GM18951 (cell line): ENCODE results near the gene LINC01488.
A peak's percentile ranks its signal among the peaks of the same experiment; 100 is the strongest.

ENCODE experiments used
- POLR2A ChIP-seq: IDR thresholded peaks from 4 replicates; pipeline ENCODE4 v1.6.1; 2011; ENCODE audit warnings: mild to moderate bottlenecking; ENCODE audit not compliant: insufficient read length, insufficient read depth; ENCODE audit errors: extremely low read depth
- in situ Hi-C: fragments of 300-500 bp; cut with MboI; formaldehyde crosslinking; loops from one replicate; pipeline ENCODE4 v1.12.0; 2022; ENCODE audit warnings: low sequenced_read_pairs, mixed read lengths, inconsistent platforms; ENCODE audit not compliant: unreplicated experiment

Gene LINC01488

GRCh38 chr11:69440876-69441275 is 40.6 kb upstream of the LINC01488 start:
- in situ Hi-C loops: no loop called here
- no peak for TF ChIP-seq POLR2A

- in situ Hi-C loops: no loop called here
- TF ChIP-seq POLR2A: no peak
Observed at GRCh38 chr11:69442012-69442806, 39.3 kb upstream of the LINC01488 start.

DNA sequence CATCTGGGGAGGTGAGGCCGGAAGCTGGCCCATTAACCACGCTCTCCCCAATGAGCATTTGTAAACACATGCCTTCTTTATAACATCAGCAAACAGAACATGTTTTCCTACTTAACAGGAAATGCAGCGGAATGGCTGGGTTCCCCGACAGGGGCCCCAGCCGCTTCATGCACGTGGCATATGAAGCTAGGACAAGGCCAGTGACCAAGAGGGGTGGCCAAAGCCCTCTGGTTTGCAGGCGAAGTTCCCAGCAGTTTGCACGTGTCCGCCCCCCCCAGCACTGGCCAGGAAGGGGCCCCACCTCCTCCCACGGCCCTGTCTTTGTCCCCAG is 38.7 kb upstream of the LINC01488 start:
- TF ChIP-seq POLR2A: no peak
- in situ Hi-C loops: no loop called here

DNA sequence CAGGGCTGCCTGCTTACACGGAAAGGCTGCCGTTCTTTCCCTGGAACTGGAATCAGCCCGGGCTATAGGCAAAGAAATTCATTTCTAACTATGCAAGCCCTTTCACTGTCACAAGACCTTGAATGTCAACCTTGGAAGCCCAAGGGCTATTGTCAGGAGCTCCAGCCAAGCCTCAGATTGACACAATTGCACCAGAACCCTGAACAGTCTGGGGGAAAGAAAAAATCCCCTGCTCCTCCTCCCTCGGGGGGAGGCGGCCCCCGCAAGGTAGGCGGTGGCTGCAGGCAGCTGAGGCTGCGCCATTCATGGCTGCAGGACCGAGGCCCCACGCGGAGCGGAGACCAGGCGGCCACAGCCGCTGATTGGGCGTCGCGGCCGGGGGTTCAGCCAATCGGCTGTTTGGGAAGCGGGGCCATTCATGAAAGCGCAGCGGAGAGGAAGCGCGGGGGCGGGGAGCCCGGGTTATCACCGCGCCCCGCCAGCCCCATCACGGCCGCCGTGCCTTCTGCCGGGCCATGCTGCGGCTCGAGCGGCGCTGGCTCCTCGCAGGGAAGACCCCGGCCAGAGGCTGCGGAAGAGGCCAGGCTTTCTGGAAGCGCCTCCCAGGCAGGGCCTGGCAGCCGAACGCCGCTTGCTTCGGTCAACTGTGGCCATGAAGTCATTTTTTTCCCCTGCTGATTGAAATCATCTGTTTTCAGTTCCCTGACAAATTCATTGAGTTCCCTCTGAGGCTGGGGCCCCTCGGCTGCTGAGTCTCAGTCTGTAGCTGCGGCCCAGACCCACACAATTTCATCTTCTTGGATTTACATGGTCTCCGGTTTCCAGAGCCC is 38.1 kb upstream of the LINC01488 start:
- in situ Hi-C loops: no loop called here

DNA sequence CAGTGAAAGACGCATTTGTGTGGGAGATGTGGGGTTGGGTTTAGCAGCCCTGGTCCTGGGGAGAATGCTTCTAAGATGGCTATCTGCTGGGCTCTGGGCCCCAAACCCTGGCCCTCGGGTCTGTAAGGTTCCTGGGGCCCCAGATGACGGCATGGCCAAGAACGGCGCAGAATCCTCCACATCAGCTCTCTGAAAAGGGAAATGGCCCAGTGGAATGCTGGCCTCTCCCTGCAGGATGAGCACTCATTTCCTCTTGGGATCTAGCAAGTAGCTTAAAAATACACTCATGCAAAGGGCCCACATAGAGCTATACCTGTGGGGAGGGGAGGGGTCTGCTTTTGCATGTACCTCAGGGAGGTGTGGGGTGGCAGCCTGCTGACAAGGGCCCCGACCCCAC is 37.5 kb upstream of the LINC01488 start:
- in situ Hi-C loops: no loop called here
- TF ChIP-seq POLR2A: no peak

More for the DNA sequence above, 38.1 kb upstream of the LINC01488 start:
- TF ChIP-seq POLR2A: peak; percentile 59

DNA sequence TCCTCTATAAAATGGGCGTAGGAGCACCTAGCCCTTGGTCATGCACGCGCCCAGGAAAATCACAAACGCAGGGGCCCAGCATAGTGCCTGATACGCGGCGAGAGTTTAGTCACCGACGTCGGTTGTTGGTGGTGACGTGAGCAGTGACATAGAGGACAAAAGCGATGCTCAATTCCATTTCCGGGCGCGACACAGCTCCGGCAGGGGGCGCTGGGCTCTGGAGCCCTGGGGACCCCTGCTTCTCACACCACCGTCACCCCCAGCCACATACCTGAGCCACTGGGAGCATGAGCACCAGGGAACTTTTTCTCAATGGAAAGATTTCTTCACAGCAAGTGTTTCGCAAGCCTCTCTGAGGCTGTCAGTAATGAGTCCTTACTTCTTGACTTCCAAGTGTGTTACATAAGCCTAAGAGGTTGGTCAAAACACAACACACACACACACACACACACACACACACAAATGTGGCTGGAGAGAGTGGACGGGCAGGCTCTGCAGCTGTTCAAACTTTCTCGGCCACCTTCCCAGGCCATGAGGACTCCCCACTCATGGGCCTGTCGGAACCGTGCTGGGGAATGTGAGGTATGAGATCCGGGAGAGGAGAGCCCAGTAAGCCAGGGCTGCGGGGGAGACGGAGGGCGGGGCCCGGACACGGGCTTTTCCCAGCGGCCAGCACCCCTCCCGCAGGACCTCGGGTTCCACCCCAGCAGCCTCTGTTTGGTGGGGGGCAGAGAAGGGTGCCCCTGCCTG is 36.9 kb upstream of the LINC01488 start:
- in situ Hi-C loops: no loop called here
- TF ChIP-seq POLR2A: no peak

- no peak for TF ChIP-seq POLR2A
- in situ Hi-C loops: no loop called here
Observed at GRCh38 chr11:69445131-69445470, 36.4 kb upstream of the LINC01488 start.

DNA sequence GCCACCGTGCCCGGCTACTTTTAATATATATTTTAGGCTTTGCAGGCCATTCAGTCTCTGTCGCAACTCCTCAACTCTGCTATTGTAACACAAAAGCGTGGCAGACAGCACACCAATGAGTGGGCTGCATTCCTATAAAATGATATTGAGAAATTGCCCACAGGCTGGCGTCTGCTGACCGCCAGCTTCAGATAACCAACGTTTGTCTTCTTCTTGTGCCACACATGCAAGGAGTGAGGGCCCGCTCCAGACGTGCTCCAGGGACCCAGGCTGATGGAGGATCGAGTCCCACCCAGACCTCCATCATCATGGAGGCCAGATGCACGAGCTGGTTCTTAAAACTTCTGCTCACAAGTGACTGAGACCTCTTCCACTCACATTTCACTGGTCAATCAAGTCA is 35.4 kb upstream of the LINC01488 start:
- in situ Hi-C loops: no loop called here
- no peak for TF ChIP-seq POLR2A

DNA sequence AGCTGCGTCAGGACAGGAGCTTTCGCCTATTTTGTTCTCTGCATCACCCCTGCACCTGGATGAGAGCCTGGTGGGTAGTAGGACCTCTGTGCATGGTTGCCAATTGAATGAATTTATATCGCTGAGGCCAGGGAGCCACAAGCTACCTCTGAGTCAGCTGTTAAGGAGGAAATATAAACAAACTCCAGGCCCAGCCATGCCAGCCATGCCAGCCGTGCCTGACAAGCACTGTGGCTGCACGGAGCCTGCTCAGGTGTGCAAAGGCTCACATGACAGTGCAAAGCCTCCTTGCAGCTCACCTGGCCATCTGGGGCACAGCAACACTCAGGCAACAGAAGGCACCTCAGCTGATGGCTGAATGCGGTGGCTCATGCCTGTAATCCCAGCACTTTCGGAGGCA is 33.7 kb upstream of the LINC01488 start:
- in situ Hi-C loops: no loop called here
- no peak for TF ChIP-seq POLR2A

DNA sequence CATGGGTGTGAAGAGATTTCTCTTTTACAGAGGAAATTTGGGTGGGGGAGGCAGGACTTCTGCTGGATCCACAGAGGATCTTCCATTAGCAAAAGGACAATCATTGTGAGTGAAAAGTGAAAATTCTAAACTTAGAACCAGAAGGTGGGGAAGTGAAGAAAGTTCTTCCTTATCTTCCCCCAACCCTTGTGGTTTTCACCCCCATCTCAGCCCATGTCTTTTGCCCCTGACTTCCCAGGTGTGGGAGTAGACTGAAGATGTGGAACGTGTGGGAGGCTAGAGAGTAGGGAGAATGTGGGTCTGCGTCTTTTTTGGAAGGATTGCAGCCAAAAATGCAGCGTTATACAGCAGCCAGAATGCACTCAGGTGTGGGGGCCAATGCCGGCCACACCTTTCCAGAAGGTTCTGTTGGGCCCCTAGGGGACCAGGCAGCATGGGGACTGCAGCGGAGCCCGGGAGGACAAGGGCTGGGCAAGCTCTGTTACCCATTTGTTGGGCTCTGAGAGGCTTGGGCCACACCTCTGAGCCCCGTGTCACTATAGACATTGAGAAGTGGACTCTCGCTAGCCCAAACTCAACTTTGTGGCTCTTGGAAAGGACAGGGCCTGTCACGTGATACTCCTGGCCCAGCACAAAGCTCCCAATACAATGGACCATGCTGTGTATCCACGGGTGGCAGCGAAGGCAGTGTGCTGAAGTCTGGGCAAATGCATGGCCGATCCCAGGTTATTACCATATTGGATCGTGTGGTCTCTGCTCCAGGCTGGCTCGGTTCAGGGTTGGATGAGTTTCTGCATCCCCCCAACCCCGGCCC is 32.8 kb upstream of the LINC01488 start:
- TF ChIP-seq POLR2A: no peak
- in situ Hi-C loops: no loop called here

DNA sequence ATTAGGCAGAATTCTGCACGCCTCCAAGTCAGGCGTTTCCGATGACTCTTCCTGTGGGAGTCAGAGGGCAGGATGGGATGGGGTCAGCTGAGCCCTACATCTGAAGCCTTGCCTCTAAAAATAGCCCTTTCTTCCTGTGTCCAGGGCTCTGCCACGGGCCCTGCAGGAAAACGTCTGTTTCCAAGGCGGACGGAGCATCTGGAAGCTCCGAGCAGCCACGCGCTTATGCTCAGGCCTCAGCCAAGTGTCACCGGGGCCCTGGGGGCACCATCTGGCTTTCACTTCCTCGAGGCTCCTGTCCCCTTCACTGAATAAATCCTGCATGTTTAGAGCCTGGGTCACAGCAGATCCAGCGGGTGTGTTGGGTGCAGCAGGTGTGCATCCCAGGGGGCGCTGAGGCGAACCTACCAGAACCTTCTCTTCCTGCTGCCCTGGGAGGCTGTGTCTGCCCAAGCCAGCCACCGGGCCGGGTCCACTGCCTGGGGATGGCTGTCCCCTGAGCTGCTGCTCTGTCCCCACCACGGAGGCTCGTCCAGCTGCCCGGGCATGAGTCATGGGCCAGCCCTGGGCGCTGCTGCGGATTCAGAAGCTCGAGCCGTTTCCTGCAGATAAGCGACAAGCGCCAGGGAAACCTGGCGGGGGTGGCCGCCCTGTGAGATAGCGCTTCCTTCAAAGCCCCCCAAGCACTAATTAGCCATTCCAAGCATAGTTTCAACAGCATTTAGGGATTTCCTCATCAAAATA is 32.0 kb upstream of the LINC01488 start:
- TF ChIP-seq POLR2A: no peak
- in situ Hi-C loops: no loop called here
